SHP77 (cell line): ENCODE results near the gene ADAMTS19.

Source experiments
- DNase-seq, 2 experiments: peaks; one replicate each; lab custom pipeline; 2025; lab: John Stamatoyannopoulos, UW

The ADAMTS19 gene

DNA sequence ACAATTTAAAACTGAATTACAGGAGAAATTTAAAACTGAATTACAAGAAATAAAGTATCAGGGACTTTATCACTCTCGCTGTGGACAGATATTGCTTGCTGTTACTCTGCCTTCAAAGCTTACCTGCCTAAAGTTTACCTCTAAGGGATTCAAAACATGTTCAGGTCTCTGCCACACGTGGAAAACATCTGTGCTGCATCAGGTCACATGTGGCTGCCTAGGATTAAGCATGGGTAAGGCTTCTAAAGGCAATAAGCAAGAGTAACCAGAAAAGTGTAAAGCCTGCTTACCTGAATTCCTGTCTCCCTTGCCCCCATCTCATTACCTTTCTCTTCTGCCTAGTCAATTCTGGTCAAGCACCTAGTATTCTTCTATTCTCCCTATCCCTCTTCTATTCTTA, 306.7 kb downstream of the ADAMTS19 start:
- no peak for DNase-seq

- DNase-seq, result peak; percentile 78 to 81
Measured at GRCh38 chr5:129767927-129768380, 307.9 kb downstream of the ADAMTS19 start.

DNA sequence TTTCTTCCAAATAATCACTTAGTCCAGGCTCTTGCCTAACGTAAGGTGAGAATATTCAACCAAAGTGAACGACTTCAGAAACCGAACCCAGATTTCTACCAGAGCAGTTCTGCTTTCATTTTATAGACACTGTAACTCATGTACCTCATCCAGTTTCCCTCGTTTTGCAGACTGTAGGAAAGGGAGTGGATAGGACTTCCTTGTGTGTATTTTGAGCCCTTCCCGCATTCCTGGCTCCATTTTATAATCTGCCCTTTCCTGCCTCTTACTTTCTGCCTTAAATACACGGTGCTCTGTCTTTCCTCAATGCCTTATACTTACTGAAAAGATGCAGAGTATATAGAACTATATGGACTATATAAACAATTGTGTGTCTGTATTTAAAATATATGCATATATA, 308.6 kb downstream of the ADAMTS19 start:
- no peak for DNase-seq

- no peak for DNase-seq
Measured at GRCh38 chr5:129770024-129770820, 310.1 kb downstream of the ADAMTS19 start.

DNA sequence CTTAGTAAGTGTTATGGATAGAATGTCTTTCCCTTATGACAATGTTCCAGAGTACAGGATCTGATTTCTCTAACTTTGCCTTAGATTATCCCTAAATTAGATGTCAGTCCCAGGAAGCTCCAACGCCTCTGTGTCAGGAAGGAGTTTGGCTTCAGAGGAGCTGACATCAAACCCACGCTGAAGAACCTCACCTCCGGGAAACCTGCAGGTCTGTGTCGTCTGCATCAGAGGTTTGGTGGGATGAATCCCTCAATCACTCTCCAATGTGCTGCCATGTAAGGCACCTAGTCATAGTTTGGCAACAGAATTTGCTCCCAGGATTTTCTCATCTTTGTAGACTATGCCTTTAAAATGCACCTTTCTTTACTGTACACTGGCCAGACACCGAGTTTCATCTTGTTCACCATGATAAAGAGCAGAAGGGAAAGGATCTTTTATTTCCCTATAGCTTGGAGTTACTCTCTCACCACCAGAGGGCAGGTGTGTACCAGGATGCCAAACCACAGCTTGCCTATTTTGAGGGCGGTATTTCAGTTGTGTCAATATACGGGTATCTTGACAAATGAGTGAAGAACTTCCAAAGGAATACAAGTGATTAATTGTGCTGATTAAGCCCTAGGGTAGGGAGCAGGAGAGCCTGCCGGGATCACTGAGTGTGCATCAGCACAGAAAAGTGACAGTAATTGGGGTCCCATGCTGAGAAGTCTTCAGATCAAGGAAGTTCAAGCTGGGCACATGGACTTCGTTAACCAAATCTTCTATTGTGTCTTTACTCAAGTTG, 311.1 kb downstream of the ADAMTS19 start:
- DNase-seq, result peak; percentile 61 to 64

GRCh38 chr5:129773376-129773775, 313.3 kb downstream of the ADAMTS19 start:
- no peak for DNase-seq

GRCh38 chr5:129781594-129781993, 321.5 kb downstream of the ADAMTS19 start:
- no peak for DNase-seq
